Glutamatergic neuron (in vitro differentiated cells): ENCODE data around the gene PALMD. TPM values are rescaled to one million over a fixed set of nuclear protein-coding genes. Genes with fewer than 3 reads are reported as not detected.
A peak's percentile ranks its signal among the peaks of the same experiment; 100 is the strongest.

Experiments
- DNase-seq: peaks from one replicate; pipeline ENCODE4 v3.0.0; 2022
- H3K27ac Mint-ChIP-seq: one replicate; pipeline ENCODE4 v1.8.0; 2020; ENCODE audit warnings: mild to moderate bottlenecking, mixed read lengths, inconsistent platforms; ENCODE audit not compliant: unreplicated experiment
- H3K27me3 Mint-ChIP-seq: one replicate; pipeline ENCODE4 v1.8.0; 2020; ENCODE audit warnings: mild to moderate bottlenecking, moderate library complexity, mixed read lengths, inconsistent platforms; ENCODE audit not compliant: unreplicated experiment
- H3K36me3 Mint-ChIP-seq: one replicate; pipeline ENCODE4 v1.8.0; 2020; ENCODE audit warnings: mild to moderate bottlenecking, mixed read lengths, inconsistent platforms; ENCODE audit not compliant: unreplicated experiment
- H3K4me1 Mint-ChIP-seq: one replicate; pipeline ENCODE4 v1.8.0; 2020; ENCODE audit warnings: mild to moderate bottlenecking, low read depth, mixed read lengths, inconsistent platforms; ENCODE audit not compliant: unreplicated experiment
- H3K4me3 Mint-ChIP-seq: one replicate; pipeline ENCODE4 v1.8.0; 2020; ENCODE audit warnings: mild to moderate bottlenecking, mixed read lengths, inconsistent platforms; ENCODE audit not compliant: unreplicated experiment
- H3K9me3 Mint-ChIP-seq: one replicate; pipeline ENCODE4 v1.8.0; 2020; ENCODE audit warnings: mild to moderate bottlenecking, moderate library complexity, mixed read lengths, inconsistent platforms; ENCODE audit not compliant: unreplicated experiment
- total RNA-seq: library from RNA; stranded (reverse); fragmentation: NEBNext Ultra II Directional; extraction: Animal tissue kit (Norgen Biotek cat#: 25700); gene quantifications from one replicate; pipeline ENCODE4 v1.2.1, GENCODE V29; 2021; ENCODE audit not compliant: unreplicated experiment
- TF ChIP-seq, protein P1 (sequence below): fragments of 200-600 bp; sonication (generic); IDR thresholded peaks from one replicate; pipeline ENCODE4 v1.5.0; 2021; ENCODE audit not compliant: partially characterized antibody, unreplicated experiment

PALMD gene
- total RNA-seq, 1 donor from 2014 or later = 5.1 TPM

DNA sequence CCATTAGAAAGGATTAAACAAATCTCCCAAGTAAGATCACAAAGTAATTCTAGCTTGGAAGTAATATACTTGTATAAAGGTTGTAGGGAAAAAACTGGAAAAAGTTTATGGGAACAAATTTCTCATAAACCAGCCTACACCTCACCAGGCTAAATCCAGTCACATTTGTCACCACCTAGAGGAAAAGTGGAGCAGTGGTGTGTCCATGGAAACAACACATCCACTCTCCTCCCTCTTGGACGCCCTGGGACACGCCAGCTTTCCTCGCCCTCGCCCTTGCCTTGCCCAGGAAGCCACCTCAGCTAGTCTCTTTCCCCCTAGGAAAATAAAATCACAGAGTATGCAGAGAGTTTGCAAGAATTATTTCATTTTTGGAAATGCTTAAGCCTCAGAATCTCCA is 2.2 kb downstream of the PALMD start:
- DNase-seq = no peak
- H3K4me3 Mint-ChIP-seq = no peak overlapping the region
- TF ChIP-seq, protein P1, sequence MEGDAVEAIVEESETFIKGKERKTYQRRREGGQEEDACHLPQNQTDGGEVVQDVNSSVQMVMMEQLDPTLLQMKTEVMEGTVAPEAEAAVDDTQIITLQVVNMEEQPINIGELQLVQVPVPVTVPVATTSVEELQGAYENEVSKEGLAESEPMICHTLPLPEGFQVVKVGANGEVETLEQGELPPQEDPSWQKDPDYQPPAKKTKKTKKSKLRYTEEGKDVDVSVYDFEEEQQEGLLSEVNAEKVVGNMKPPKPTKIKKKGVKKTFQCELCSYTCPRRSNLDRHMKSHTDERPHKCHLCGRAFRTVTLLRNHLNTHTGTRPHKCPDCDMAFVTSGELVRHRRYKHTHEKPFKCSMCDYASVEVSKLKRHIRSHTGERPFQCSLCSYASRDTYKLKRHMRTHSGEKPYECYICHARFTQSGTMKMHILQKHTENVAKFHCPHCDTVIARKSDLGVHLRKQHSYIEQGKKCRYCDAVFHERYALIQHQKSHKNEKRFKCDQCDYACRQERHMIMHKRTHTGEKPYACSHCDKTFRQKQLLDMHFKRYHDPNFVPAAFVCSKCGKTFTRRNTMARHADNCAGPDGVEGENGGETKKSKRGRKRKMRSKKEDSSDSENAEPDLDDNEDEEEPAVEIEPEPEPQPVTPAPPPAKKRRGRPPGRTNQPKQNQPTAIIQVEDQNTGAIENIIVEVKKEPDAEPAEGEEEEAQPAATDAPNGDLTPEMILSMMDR = peak; percentile 9
- H3K9me3 Mint-ChIP-seq = peaks cover 2% of the 10 kb centered on the region
- no peaks in the 10 kb centered on the region for H3K36me3 Mint-ChIP-seq
- H3K27ac Mint-ChIP-seq = no peak overlapping the region
- H3K4me1 Mint-ChIP-seq = peaks cover 21% of the 10 kb centered on the region
- no peaks in the 10 kb centered on the region for H3K27me3 Mint-ChIP-seq

DNA sequence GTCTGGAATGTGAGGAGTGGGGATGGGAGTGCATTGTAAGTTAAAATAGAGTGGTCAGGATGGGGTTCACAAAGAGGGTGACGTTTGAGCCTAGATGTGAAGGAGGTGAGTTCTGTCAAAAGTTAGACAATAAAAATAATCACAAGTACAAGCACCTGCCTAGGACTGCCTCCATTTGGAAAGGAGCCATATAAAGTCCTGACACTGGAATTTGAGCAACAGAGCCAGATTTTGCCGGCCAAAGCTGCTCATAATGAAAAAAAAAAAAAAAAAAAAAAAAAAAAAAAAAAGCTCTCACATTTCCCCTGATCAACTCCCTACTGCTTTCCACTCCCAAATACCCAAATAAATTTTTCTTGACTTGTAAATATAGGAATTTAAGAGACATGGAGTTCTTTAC is 4.1 kb downstream of the PALMD start:
- Mint-ChIP-seq H3K27ac (no peak overlapping the region), H3K27me3 (no peaks in the 10 kb centered on the region), H3K4me3 (no peak overlapping the region), H3K4me1 (peaks cover 21% of the 10 kb centered on the region), H3K36me3 (no peaks in the 10 kb centered on the region), H3K9me3 (peaks cover 2% of the 10 kb centered on the region)
- TF ChIP-seq, protein P1 = no peak
- DNase-seq = no peak

DNA sequence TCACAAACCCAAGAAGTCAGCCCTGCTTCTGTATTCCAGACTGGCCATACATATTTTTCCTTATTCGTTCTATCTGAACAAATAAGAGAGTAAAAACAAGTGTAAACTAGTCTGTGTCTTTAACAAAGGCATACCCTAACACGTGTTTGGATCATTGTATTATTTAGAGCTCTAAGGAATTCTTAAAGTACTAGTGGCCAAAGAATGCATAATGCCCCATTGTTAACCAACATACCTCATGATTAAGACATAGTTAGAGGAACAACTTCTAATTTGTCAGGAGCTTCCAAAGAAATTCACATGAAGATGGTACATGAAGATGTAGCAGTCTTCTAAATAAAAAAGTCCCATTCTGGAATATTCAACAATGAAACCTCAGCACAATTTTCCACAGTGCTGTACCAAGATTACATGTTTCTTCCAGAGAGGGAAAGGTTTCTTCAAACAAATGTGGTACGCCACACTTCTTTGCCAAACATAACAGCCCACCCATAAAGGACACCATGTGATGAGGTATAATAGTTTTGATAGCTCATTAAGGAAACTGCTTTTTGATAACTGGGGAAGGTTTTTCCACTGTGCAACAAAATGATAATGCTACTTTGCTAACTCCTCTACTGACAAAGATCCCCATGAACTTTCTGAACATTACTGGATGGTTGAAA is 5.0 kb downstream of the PALMD start:
- Mint-ChIP-seq H3K9me3 (peaks cover 2% of the 10 kb centered on the region), H3K4me1 (peaks cover 14% of the 10 kb centered on the region), H3K27ac (no peak overlapping the region), H3K4me3 (no peak overlapping the region), H3K27me3 (no peaks in the 10 kb centered on the region), H3K36me3 (no peaks in the 10 kb centered on the region)
- TF ChIP-seq, protein P1 = no peak
- no peak for DNase-seq

DNA sequence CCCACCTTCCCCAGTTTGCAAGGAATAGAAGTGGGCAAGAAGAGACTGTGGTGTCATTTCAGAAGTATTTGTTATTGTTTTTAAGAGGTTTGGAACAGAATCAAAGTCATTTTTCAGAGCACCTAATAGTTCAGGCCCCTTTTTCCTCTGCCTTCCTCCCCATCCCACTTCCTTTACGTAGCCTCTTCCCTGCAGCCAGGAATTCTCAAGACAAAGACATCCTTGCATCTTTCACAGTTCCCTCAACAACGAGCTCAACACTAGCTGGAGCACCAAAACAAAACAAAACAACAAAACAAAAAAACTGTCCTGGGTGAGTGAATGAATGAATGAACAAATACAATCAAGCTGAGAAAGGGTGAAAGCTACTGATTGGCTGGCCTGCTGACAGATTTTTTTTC is 7.0 kb downstream of the PALMD start:
- H3K4me3 Mint-ChIP-seq = no peak overlapping the region
- TF ChIP-seq, protein P1 = no peak
- no peaks in the 10 kb centered on the region for H3K27me3 Mint-ChIP-seq
- H3K4me1 Mint-ChIP-seq = peaks cover 3% of the 10 kb centered on the region
- no peak for DNase-seq
- H3K9me3 Mint-ChIP-seq = no peaks in the 10 kb centered on the region
- no peaks in the 10 kb centered on the region for H3K36me3 Mint-ChIP-seq
- H3K27ac Mint-ChIP-seq = no peak overlapping the region

DNA sequence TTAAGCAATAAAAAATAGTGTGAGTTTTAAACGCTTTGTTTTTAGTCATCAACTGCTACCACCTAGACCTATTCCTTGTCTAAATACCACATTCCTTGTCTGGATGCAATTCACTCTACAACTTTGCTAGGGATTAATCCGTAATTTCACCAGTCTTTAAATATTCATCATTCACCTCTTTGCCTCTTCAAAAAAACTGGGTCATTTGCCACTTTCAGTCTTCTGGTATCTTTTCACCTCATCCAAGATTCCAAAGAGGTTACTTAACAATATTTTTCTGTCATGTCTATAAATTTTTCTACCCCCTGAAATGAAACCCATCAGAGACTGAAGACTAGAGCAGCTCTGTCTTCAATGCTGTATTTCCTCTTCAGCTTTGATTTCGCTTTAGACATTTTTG is 9.5 kb downstream of the PALMD start:
- TF ChIP-seq, protein P1 = no peak
- Mint-ChIP-seq H3K27ac (no peak overlapping the region), H3K4me1 (no peaks in the 10 kb centered on the region), H3K9me3 (no peaks in the 10 kb centered on the region), H3K27me3 (no peaks in the 10 kb centered on the region), H3K4me3 (no peak overlapping the region), H3K36me3 (no peaks in the 10 kb centered on the region)
- no peak for DNase-seq
